Right hindlimb (tissue), 1 donor: ENCODE measurements around the gene IL1R1.

Experiments
- DNase-seq: peaks from one replicate; pipeline ENCODE4 v3.0.0-alpha.2; 2018

IL1R1 gene

DNA sequence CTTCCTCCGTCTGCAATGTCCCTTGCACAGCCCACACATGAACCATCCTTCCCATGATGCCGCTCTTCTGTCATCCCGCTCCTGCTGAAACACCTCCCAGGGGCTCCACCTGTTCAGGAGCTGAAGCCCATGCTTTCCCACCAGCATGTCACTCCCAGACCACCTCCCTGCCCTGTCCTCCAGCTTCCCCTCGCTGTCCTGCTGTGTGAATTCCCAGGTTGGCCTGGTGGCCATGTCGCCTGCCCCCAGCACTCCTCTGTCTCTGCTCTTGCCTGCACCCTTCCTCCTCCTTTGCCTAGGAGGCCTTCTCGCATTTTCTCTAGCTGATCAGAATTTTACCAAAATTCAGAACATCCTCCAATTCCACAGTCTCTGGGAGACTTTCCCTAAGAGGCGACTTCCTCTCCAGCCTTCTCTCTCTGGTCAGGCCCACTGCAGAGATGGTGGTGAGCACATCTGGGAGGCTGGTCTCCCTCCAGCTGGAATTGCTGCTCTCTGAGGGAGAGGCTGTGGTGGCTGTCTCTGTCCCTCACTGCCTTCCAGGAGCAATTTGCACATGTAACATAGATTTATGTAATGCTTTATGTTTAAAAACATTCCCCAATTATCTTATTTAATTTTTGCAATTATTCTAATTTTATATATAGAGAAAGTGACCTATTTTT lies 35.4 kb downstream of the IL1R1 start:
- DNase-seq: no peak

DNA sequence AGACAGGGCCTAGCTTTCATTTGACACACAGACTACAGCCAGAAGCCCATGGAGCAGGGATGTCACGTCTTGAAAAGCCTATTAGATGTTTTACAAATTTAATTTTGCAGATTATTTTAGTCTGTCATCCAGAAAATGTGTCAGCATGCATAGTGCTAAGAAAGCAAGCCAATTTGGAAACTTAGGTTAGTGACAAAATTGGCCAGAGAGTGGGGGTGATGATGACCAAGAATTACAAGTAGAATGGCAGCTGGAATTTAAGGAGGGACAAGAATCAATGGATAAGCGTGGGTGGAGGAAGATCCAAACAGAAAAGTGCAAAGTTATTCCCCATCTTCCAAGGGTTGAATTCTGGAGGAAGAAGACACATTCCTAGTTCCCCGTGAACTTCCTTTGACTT lies 36.5 kb downstream of the IL1R1 start:
- no peak for DNase-seq

DNA sequence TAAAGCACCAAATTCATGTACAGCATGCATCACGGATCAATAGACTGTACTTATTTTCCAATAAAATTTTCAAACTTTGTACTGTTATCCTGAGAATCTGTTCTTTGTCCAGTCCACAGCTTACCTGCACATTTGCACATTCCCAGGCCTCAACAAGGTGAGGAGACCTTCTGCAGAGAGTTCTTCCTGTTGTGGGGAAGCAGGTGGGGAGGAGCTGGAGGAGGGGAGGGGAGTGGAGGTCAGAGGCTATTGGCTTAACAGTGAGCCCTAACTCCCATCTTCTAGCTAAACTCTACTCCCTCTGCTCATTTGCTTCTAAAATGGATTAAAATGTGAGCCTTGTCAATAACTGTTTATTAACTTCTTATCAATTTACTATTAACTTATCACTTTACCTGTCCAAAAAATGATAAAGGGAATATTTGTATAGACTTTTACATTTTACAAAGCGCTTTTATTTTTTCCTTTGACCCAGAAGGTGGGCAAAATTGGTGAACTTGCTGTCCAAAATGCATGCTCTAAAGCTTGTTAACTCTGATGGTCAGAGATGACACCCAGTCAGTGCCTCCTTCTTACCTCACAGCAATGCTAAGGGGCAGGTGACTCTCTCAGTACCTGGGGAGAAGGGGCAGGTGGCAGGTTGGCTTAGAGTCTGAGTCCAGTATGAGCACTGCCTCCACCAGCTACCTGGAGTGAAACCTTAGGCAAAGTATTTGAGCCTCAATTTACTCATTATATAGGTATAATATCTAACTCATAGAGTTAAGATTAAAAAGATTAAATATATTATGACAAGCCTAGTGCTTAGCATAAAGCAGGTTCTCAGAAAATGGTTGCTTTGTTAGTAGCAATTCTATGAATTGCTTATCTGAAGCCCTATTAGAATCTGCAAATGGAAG lies 37.5 kb downstream of the IL1R1 start:
- DNase-seq: no peak

DNA sequence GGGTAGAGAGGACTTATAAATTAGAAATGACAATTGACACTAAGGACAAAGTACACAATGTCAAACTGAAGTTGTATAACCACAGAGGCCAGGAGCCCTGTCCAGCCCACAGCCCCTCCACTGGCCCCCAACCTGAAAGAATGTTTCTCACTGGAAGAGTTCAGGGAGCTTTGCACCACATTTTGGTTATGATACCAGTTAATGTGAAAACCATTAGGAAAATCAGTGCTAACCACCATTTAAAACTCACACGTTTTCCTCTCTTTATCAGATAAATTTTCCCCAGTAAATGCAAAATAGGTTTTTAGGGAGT lies 38.1 kb downstream of the IL1R1 start:
- no peak for DNase-seq

DNA sequence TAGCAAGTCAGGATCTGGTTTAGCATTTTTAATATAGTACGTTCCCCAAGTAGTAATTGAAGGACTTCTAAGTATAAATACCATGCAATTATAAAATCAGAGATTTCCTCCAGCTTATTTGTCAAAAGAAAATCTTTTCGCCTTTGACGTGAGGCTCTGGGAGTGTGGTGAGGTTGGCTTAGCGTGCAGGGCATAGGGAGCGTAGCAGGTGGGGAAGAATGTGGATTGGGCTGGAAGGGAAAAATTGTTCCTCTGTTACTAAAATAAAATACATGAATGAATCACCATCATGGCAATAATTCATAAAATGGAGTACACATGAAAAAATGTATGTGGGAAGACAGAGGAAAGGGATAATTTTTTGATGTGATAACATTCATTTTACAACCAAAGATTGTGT lies 38.8 kb downstream of the IL1R1 start:
- no peak for DNase-seq

DNA sequence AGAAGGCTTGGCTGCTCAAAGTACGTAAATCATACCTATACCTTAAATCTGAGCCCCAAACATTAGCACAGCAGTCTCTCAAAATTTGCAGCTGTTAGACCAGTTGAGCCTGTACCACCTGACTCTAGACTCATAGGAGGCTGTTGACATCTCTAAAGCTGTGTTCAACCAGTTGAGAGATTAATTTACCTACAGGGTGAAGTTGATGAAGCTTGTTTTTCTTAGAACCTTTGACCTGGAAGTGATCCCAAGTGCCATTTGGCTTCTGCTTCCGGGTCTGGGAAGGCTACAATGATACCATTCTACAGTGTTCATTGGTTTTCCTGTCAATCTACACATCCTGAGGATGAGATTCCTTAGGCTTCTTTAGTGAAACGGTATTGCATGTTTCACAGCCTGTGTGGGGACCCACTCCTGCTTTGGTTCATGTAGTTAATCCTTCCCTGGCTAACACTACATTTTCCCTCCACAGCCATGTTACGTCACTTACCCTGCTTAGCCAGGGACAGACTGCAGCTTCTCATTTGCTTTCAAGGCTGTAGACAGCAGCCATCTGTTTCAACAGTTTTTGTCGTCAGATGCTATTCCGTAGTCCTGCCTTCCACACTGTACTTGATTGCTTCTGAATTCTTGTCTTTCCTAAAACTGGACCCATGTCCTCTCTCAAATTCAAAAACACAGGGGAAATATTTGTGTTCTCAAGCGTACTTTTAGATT lies 39.5 kb downstream of the IL1R1 start:
- peak; percentile 20 for DNase-seq

DNA sequence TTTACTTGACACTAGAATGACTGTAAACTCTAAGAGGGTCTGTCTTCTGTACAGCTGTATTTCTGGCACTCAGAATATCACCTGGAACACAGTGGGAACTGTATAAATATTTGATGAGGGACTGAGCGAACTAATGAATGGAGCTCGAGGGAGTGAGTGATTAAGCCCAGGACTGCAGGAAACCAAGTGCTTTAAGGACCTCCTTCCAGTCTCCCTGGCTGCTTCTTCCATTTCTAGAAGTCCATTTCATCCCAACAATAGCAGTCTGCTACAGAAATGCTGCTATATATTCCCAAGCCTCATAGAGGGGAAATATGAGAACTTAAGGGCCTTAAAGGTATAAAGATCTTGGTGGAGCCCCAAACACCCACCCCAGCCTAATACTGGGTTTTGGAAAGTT lies 41.5 kb downstream of the IL1R1 start:
- DNase-seq: no peak

DNA sequence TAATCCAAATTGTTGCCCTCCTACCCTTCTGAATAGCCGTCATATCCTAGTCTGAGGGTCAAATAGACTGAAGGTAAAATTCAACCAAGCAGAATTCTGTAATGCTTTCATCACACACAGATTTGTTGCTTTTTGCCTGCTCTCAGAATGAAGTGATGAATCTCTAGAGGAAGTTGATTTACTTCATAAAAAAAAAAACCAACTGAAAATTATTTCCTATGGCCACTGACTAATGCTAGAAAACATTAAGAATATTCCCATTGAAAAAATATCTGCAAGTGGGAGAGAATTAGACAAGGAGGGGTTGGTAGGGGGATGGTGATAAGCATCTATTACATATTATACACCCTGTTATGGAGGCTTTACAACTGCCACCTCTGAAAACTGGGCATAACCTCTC lies 42.0 kb downstream of the IL1R1 start:
- no peak for DNase-seq

DNA sequence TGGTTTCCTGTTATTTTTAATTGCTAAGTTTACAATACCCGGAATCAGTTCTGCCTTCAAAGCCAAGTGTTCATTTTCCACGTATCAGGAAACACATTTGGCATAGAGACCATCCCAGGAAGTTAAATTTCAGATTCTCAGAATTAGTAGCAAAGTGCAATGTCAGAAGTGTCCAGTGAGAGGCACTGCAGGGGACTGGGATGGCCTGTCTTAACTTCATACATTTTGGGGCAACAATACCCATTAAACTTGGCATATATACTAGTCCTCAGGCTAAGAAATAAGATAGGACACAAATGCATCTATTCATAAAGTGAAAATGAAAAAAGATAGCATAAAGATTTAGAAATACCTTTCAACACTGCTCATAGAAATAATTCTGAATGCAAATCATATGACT lies 42.8 kb downstream of the IL1R1 start:
- DNase-seq: no peak

DNA sequence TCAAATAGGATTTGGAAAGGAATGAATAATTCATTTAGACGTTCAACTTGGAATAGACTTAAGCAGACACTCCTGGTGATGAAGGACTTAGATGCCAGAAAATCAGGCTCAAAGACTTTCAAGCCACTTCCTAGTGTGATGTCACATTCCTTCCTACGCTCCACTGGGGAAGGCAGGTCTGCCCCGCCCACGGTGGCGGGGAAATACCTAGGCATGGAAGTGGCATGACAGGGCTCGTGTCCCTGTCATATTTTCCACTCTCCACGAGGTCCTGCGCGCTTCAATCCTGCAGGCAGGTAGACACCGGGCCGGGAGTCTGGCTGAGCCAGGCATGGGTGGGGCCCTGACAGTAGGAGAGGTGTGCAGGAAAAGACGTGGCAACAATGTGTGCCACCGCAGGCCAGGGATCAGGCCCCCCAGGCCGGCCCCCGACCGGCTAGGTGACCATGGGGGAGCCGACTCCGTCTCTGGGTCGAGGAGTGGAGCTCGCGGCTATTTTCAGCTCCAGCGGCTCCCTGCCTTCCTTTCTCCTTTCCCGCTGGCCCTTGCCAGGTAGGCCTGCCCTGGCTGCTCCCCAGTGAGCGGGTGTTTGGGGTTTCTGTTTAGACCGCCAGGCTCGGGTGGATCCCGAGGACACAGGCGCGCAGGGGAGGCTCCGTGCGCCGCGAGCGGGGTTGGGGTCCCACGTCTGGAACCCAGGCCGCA lies 44.4 kb downstream of the IL1R1 start, which contains the start of gene IL1RL2:
IL1RL2 (plus strand) TSS at position 233 of the 705 bp plus-strand sequence. CDS start 845 bp downstream, outside the sequence.
- DNase-seq: peak; percentile 37

DNA sequence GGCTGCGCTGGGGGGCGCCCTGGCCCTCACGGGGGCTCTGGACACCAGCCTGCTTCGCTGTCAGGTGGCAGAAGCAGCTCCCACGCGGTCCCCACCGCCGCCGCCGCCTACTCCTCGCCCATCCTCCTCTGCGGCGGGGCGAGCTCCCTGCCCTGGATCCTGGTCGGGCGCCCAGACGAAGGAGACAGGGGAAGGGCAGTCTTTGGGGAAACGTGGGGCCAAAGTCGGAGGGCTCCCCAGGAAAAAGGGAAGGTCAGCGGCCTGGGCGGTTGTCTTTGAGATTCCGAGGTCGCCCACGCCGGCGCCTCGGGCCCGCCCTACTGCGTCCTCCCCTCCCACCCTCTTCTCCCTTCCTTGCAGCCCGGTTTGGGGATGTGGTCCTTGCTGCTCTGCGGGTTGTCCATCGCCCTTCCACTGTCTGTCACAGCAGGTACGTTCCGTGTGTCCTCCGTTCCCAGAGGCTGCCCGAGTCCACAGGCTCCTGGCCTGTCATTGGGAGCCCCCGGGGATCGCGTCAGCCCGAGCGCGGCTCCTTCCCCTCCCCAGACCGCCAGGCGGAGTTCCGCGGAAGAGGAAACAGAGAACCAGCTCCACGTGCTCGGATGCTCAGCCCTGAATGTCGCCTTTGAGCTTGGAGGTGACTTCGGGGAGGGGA lies 45.1 kb downstream of the IL1R1 start:
- peak; percentile 64 for DNase-seq

DNA sequence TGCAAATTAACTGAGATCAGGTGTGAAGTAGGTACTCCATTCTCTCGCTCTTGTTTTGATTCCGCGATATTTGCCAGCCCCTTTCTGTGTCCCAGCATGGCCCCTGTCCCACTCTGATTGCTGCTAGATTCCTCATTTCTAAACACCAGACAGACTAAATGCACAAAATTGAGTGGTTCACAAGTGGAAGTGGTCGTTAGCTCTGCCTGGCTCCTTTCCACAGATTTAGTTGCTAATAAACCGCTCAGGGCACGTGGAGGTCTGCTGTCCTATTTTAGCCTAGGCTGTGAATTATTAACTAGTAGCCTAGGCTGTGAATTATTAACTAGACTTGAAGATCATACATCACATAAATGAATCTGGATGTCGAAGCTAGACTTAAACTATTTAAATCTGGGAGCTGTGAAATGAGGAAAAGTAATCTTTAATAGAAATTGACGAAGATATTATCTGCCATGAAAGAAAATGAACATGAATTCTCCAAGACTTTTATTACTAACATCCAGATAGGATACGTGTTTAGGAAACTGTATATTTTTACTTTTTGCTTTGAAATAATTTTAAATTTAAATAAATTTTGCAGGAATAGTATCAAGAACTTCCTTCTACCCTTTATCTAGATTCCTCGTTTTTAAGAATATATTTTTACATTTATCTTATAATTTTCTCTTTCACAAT lies 48.0 kb downstream of the IL1R1 start:
- no peak for DNase-seq

DNA sequence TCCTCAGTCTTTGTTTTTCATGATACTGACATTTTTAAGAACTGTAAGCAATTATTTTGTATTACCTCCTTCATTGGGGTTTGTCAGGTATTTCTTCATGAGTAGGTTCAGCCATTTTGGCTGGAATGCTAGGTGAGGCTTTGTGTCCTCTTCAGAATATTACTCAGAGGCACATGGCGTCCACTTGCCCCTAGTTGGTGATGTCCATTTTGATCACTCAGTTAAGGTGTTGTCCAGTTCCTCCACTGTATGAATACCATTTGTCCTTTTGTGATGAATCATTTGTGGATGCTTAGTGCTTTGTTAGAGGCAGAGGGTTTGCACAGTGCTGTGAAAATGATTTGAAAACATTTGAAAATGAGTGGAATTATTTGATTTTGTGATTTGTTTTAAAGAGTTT lies 49.0 kb downstream of the IL1R1 start:
- no peak for DNase-seq

DNA sequence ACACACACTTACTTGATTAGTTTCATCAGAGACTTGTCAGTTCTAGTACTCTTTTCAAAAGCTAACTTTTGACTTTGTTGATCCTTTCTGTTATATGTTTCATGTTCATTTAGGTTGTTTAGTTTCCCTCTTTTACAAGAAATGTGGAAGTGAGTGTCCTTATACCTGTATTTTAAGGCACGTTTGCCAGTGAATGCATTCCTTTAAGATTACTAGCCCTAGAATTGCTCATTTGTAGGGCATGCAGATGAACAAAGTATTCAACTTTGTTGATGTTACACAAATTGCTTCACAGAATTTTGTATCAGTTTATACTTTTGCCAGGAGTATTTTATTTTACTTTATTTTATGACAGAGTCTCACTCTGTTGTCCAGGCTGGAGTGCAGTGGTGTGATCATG lies 50.5 kb downstream of the IL1R1 start:
- no peak for DNase-seq

DNA sequence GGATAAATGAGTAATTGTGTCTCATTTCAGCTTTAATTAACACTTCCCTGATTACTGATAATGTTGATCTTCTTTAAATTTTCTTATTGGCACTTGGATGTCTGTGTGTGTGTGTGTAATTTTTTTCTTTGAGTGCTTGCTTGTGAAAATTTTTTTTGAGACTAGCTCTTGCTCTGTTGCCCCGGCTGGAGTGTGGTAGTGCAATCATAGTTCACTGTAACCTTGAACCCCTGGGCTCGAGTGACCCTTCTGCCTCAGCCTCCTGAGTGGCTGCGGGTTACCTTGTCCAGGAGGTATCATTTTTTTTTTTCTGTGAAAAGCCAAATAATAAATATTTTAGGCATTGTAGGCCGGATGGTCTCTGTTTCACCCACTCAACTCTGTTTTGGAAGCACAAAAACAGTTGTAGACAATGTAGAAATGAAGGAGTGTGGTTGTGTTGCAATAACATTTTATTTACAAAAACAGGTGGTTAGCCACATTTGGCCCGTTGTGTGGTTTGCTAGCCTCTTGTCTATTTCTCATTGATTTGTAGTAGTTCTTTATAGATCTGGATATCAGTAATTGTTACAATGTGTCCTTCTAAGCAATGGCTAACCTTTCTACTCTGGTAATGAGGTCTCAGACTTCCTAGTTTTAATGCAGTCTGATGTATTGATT lies 52.2 kb downstream of the IL1R1 start:
- no peak for DNase-seq

DNA sequence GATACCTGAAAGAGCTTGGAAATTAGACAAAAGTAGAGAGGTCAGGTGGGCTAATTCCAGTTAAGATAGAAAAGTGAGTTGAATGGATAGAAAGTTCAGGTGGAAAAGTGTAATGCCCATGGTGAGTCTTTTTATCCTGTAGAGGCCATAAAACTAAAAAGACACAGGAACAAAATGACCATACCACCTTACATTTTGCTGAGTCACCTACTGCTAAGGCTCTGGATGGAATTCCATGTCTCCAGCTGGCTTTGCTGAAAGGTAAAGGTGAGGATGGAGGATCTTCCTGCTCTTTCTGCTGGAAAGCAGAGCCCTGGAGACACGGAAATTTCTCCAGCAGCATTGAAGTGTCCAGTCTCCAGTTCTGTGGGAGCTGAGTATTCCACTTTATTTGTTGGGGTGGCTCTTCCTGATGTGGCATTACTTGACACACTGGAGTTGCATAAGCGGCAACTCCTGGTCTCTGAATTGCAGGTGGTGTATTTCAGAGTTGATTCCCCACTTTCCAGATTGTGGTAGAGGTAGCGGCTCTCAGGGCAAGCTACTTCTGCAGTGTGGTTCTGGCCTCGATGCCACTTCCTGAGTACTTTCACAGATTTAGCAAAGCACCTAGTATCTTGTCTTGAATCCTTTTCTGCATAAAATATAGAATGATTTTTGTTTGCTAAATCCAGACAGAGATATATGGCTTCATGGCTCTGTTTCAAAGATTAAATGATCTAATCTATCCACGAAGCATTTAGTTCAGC lies 55.0 kb downstream of the IL1R1 start:
- DNase-seq: no peak

DNA sequence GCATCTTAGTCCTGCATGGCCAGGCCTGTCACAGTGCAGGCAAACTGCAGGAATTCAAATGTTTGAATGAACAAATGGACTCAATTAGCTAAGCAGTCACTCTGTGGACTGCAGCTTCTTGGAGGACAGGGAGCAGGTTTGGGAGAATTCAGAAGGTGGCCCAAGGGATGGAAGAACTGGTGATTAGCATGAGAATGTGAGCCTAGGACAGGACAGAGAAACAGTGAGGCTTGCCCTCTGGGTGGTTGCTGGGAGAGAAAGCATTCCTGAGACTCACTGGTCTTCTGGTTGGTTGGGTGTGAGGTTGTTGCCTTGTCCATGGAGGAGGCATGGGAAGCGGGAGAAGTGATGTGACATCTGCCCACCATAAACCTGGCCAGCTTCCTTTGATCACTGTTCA lies 58.0 kb downstream of the IL1R1 start:
- no peak for DNase-seq

DNA sequence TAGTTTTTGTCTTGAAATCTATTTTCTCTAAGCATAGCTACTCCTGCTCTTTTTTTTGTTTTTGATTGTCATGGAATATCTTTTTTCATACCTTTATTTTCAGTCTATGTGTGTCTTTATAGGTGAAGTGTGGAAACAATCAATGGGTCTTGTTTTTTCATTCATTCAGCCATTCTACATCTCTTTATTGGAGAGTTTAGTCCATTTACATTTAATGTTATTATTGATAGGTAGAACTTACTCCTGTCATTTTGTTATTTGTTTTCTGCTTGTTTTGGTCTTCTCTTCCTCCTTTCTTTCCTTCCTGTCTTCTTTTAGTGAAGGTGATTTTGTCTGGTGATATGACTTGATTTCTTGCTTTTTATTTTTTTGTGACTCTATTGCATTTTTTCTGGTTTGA lies 62.1 kb downstream of the IL1R1 start:
- no peak for DNase-seq

DNA sequence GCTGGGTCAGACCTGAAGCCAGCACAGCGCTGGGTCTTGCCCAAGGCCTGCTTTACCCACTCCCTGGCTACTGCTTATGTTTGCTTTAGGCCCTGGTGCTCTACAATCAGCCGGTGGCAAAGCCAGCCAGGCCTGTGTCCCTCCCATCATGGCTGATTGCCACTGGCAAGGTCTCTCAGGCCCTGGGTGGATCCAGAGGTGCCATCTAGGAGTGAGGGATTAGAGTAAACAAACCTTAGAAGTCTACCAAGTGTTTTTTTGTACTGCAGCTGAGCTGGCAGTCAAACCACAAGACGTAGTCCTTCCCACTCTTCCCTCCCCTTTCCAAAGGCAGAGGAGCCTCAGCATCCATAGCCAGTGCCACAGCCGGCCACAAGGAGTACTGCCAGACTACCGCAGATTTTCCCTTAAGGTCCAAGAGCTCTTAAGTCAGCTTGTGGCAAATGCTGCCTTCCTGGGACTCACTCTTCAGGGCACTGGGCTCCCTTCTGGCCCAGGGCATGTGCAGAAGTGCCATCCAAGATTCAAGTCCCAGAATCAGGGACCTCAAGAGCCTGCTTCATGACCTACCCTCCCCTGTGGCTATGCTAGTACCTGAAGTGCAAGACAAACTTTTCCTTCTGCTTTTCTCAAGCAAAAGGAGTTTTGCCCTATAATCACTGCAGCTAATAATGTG lies 64.3 kb downstream of the IL1R1 start:
- no peak for DNase-seq

DNA sequence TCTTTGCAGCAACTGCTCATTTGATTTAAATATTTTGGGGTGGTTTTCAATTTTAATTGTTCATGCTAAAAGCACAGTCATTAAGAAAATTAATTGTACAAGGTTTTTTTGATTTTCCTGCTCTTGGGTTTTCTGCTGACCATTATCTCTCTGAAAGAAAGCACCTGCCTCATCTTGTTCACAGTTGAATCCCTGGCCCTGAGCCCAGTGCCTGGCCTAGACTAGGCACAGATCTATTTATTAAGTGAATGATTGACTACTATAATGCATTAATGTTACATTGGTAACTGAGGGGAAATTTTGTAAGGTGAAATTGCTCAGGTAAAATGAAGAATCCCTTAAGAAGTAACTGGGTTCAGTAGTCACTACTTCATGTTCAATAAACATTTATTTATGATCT lies 66.2 kb downstream of the IL1R1 start:
- no peak for DNase-seq
